ENCODE results near the gene CLIC5.

DNA sequence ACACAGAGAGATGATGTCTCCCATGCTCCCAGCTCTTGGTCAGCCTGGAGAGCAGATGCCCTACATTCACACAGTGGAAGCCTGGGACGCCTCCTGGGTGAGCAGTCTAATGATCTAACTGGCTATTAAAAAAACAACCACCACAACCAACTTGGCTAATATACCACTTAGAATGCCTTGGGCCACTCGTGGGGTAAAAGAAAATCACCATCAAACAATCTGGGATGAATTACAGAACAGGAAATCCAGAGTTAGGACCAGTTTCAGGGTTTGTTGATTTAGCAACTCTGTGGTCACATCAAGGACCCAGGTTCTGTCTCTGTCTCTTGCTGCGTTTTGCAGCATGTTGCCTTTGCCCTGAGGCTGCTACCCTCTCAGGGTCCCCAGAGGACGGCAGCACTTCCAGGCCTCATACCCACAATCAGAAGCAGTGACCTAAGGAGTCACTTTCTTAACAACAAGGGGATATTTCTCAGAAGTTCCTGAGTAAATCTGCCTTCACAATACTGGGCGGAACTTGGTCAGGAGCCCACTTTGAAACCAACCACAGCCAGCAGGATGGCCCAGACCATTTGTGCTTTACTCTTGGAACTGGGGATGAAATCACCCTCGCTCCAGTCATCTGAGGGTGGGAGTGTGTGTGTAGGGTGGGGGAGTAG, 118.7 kb downstream of the CLIC5 start:
- TF ChIP-seq, protein P1, sequence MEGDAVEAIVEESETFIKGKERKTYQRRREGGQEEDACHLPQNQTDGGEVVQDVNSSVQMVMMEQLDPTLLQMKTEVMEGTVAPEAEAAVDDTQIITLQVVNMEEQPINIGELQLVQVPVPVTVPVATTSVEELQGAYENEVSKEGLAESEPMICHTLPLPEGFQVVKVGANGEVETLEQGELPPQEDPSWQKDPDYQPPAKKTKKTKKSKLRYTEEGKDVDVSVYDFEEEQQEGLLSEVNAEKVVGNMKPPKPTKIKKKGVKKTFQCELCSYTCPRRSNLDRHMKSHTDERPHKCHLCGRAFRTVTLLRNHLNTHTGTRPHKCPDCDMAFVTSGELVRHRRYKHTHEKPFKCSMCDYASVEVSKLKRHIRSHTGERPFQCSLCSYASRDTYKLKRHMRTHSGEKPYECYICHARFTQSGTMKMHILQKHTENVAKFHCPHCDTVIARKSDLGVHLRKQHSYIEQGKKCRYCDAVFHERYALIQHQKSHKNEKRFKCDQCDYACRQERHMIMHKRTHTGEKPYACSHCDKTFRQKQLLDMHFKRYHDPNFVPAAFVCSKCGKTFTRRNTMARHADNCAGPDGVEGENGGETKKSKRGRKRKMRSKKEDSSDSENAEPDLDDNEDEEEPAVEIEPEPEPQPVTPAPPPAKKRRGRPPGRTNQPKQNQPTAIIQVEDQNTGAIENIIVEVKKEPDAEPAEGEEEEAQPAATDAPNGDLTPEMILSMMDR (IDR thresholded peaks at IDR 0.05) = no peak
- no peak for TF ChIP-seq POLR2A (IDR thresholded peaks at IDR 0.05)
